K562 (cell line): ENCODE data around the gene SLC39A11. TPM values are rescaled to one million over a fixed set of nuclear protein-coding genes. Genes with fewer than 3 reads are reported as not detected.

Experiments used
- ATAC-seq: fragments of 200-7000 bp; cut with Tn5 transposase; 3 replicates; pipeline ENCODE4 v1.9.1; 2020; ENCODE audit warnings: moderate library complexity
- BruUV-seq: library from RNA; stranded (reverse); fragments of 400-500 nt; replicated peaks from 2 replicates; lab custom pipeline; 2021; lab: Mats Ljungman, UMichigan
- CTCF ChIA-PET: fragments of 300-600 bp; formaldehyde crosslinking; extraction: SDS; loops from one replicate; lab custom pipeline; 2021; ENCODE audit warnings: low intra/inter-chr PET ratio; lab: Yijun Ruan, JAX
- POLR2A ChIA-PET: fragments of 300-600, 350-650 bp; sonication (Branson Sonifier 250); formaldehyde crosslinking; extraction: SDS; loops from one replicate; lab custom pipeline; 2021; ENCODE audit warnings: antibody characterized with exemption, inconsistent platforms; lab: Yijun Ruan, JAX
- DNase-seq, 4 experiments: peaks; one replicate each; pipeline versions ENCODE4 v3.0.0 to v3.0.0-alpha.2; 2011 to 2018; ENCODE audit warnings: low spot score in 3 of 4, mixed read lengths in 3 of 4; ENCODE audit errors: extremely low read depth in 1 of 4
- FAIRE-seq: peaks from 2 replicates; lab custom pipeline; 2011; peaks lifted over from hg19 to GRCh38; lab: Jason Lieb, UNC
- H2AFZ ChIP-seq: 2 replicates; pipeline ENCODE4 v1.6.0; 2011; ENCODE audit warnings: low read depth, low read length, control low read depth, inconsistent platforms
- H3K27ac ChIP-seq: fragments of 200-600 bp; 3 replicates; pipeline ENCODE4 v1.8.0; 2011; ENCODE audit warnings: low read depth, mild to moderate bottlenecking, control low read depth, inconsistent platforms, low read length, moderate library complexity, mixed read lengths; ENCODE audit errors: extremely low read depth
- H3K27me3 ChIP-seq, 2 experiments: fragments of 300-600 bp in 1 of 2; 2 replicates in 1 of 2; 3 replicates in 1 of 2; pipeline versions ENCODE4 v1.6.0 to v1.8.0; 2011; ENCODE audit warnings: inconsistent platforms in 2 of 2, low read length in 2 of 2, mild to moderate bottlenecking in 1 of 2, mixed read lengths in 1 of 2, moderate library complexity in 1 of 2; ENCODE audit not compliant: control insufficient read depth in 2 of 2, insufficient read depth in 2 of 2
- H3K36me3 ChIP-seq: fragments of 300-600 bp; 3 replicates; pipeline ENCODE4 v1.8.0; 2011; ENCODE audit warnings: mild to moderate bottlenecking, low read length, inconsistent platforms; ENCODE audit not compliant: control insufficient read depth, insufficient read depth
- H3K4me1 ChIP-seq, 2 experiments: fragments of 200-600 bp in 1 of 2; replicated peaks in 1 of 2; 2 replicates in 1 of 2; 3 replicates in 1 of 2; pipeline versions ENCODE4 v1.5.1 to v1.8.0; 2011; ENCODE audit warnings: inconsistent platforms in 2 of 2, low read length in 2 of 2, mild to moderate bottlenecking in 1 of 2, mixed read lengths in 1 of 2, moderate library complexity in 1 of 2; ENCODE audit not compliant: control insufficient read depth in 2 of 2, insufficient read depth in 2 of 2
- H3K4me2 ChIP-seq: 2 replicates; pipeline ENCODE4 v1.6.1; 2011; ENCODE audit warnings: low read length, control low read depth, inconsistent platforms, mixed read lengths; ENCODE audit not compliant: insufficient read depth
- H3K4me3 ChIP-seq: fragments of 200-600 bp; sonication (generic), shearing (Covaris generic); 2 replicates; pipeline ENCODE4 v1.5.1; 2016; ENCODE audit warnings: control low read depth, inconsistent platforms
- H3K79me2 ChIP-seq: fragments of 200-600 bp; 3 replicates; pipeline ENCODE4 v1.8.0; 2011; ENCODE audit warnings: low read length, inconsistent platforms; ENCODE audit not compliant: control insufficient read depth, insufficient read depth
- H3K9ac ChIP-seq, 2 experiments: 2 replicates each; pipeline versions ENCODE4 v1.6.0 to v1.6.1; 2011; ENCODE audit warnings: low read depth in 2 of 2, low read length in 2 of 2, control low read depth in 1 of 2, inconsistent platforms in 1 of 2, mild to moderate bottlenecking in 1 of 2, mixed read lengths in 1 of 2; ENCODE audit not compliant: insufficient read depth in 1 of 2
- H3K9me1 ChIP-seq: one replicate; pipeline ENCODE4 v1.6.0; 2011; ENCODE audit warnings: inconsistent platforms, mild to moderate bottlenecking, low read length, moderate library complexity; ENCODE audit not compliant: control insufficient read depth, insufficient read depth
- H3K9me3 ChIP-seq: replicated peaks from 2 replicates; pipeline ENCODE4 v1.5.1; 2011; ENCODE audit warnings: low read depth, low read length, inconsistent platforms; ENCODE audit not compliant: control insufficient read depth, insufficient read depth
- H4K20me1 ChIP-seq: replicated peaks from 2 replicates; pipeline ENCODE4 v1.6.1; 2011; ENCODE audit warnings: low read length, inconsistent platforms, mixed read lengths; ENCODE audit not compliant: control insufficient read depth, insufficient read depth
- ATF1 ChIP-seq, 2 experiments: fragments of 450-650 bp in 1 of 2; IDR thresholded peaks; 2 replicates each; pipeline ENCODE4 v1.6.1; 2016; ENCODE audit warnings: missing compliant biosample characterization in 1 of 2, missing genetic modification characterization in 1 of 2
- CAMTA2 ChIP-seq: fragments of 250-450 bp; sonication (Bioruptor Pico); conservative IDR thresholded peaks from 2 replicates; pipeline ENCODE4 v1.5.1; 2022
- CBFB ChIP-seq: sonication (generic); formaldehyde crosslinking; IDR thresholded peaks from 2 replicates; pipeline ENCODE4 v1.4.0; 2020; ENCODE audit warnings: mild to moderate bottlenecking, missing genetic modification reagents
- CEBPB ChIP-seq: fragments of 450-650 bp; IDR thresholded peaks from 2 replicates; pipeline ENCODE4 v1.6.1; 2016; ENCODE audit warnings: missing genetic modification characterization, missing compliant biosample characterization
- ERF ChIP-seq: fragments of 450-650 bp; formaldehyde crosslinking; IDR thresholded peaks from 2 replicates; pipeline ENCODE4 v1.4.0; 2020; ENCODE audit warnings: mild to moderate bottlenecking, mixed read lengths
- FOXJ2 ChIP-seq: fragments of 200-800 bp; sonication (Bioruptor generic); IDR thresholded peaks from 2 replicates; pipeline ENCODE4 v1.6.1; 2016; ENCODE audit warnings: missing genetic modification characterization, missing compliant biosample characterization
- POLR2A ChIP-seq: fragments of 450-650 bp; conservative IDR thresholded peaks from 2 replicates; pipeline ENCODE4 v1.6.1; 2016
- POLR2AphosphoS2 ChIP-seq: IDR thresholded peaks from 2 replicates; pipeline ENCODE4 v1.6.1; 2012; ENCODE audit warnings: low read length, improper control_type of control experiment
- SIN3B ChIP-seq: fragments of 450-650 bp; IDR thresholded peaks from 2 replicates; pipeline ENCODE4 v1.6.1; 2017; ENCODE audit warnings: low read depth, mild to moderate bottlenecking, moderate library complexity
- TARDBP ChIP-seq: fragments of 450-650 bp; IDR thresholded peaks from 2 replicates; pipeline ENCODE4 v1.6.1; 2016
- TEAD4 ChIP-seq, 2 experiments: sonication (generic) in 1 of 2; formaldehyde crosslinking in 1 of 2; IDR thresholded peaks; 2 replicates each; pipeline versions ENCODE4 v1.6.1 to v1.8.0; 2012 to 2022; ENCODE audit warnings: borderline replicate concordance in 1 of 2, inconsistent platforms in 1 of 2, low read length in 1 of 2, mild to moderate bottlenecking in 1 of 2, missing genetic modification reagents in 1 of 2
- TFAM ChIP-seq: fragments of 250-450 bp; sonication (Bioruptor Pico); conservative IDR thresholded peaks from 2 replicates; pipeline ENCODE4 v1.5.0; 2021; ENCODE audit warnings: mild to moderate bottlenecking, moderate library complexity
- THAP7 ChIP-seq: fragments of 250-450 bp; sonication (Bioruptor Pico); IDR thresholded peaks from 2 replicates; pipeline ENCODE4 v1.5.0; 2021
- TOE1 ChIP-seq, 2 experiments: fragments of 450-650 bp in 1 of 2; sonication (generic) in 1 of 2; formaldehyde crosslinking in 1 of 2; IDR thresholded peaks; 2 replicates each; pipeline versions ENCODE4 v1.7.1 to v1.8.0; 2016 to 2022; ENCODE audit warnings: borderline replicate concordance in 2 of 2, mild to moderate bottlenecking in 2 of 2, antibody characterized with exemption in 1 of 2, inconsistent platforms in 1 of 2, low read depth in 1 of 2, missing genetic modification reagents in 1 of 2, moderate library complexity in 1 of 2
- ZBTB2 ChIP-seq: fragments of 450-650 bp; IDR thresholded peaks from 2 replicates; pipeline ENCODE4 v1.6.1; 2016; ENCODE audit warnings: antibody characterized with exemption
- ZNF165 ChIP-seq: fragments of 250-450 bp; sonication (Bioruptor Pico); IDR thresholded peaks from 2 replicates; pipeline ENCODE4 v1.4.0; 2020; ENCODE audit warnings: borderline replicate concordance
- ZNF175 ChIP-seq: fragments of 200-800 bp; sonication (Bioruptor generic); IDR thresholded peaks from 2 replicates; pipeline ENCODE4 v1.6.1; 2016; ENCODE audit warnings: low read depth, mild to moderate bottlenecking, missing genetic modification characterization, missing compliant biosample characterization
- ZNF398 ChIP-seq: fragments of 250-450 bp; sonication (Bioruptor Pico); IDR thresholded peaks from 2 replicates; pipeline ENCODE4 v1.8.0; 2021; ENCODE audit warnings: moderate library complexity, mild to moderate bottlenecking, inconsistent platforms
- WGBS: fragments of 100-300 bp; shearing (Covaris generic); methylation state at CpG from one replicate; pipeline ENCODE4 v1.1.6; 2016; ENCODE audit warnings: low coverage, mixed read lengths; ENCODE audit not compliant: insufficient coverage; ENCODE audit errors: missing lambda C conversion rate; 5-methylcytosine and 5-hydroxymethylcytosine counted together
- in situ Hi-C: fragments of 300-500 bp; cut with MboI; formaldehyde crosslinking; loops from 4 replicates; pipeline ENCODE4 v1.15.0; 2018; ENCODE audit warnings: inconsistent platforms, mixed read lengths
- intact Hi-C: fragments of 100-400 bp; cut with micrococcal nuclease; formaldehyde crosslinking; loops from 2 replicates; pipeline ENCODE4 v1.14.2; 2022
- polyA plus RNA-seq, 8 experiments: library from polyadenylated mRNA; depleted of rRNA in 4 of 8; stranded (reverse) in 5 of 8; unstranded in 3 of 8; fragments of >200 nt; fragmentation: Nextera tagmentation in 2 of 8; fragmentation: Illumina TruSeq in 1 of 8; extraction: Ambion mirVana in 2 of 8; extraction: Trizol in 1 of 8; gene quantifications; 2 replicates each; pipeline versions ENCODE4 v1.2.1 to v1.2.3, GENCODE V29; 2011 to 2014; ENCODE audit warnings: inconsistent platforms in 1 of 8, missing spikeins in 1 of 8
- total RNA-seq, 7 experiments: library from RNA; depleted of rRNA in 6 of 7; stranded (reverse); fragments of >200 nt in 6 of 7; fragmentation: Illumina TruSeq in 2 of 7; extraction: Trizol in 2 of 7; gene quantifications; 2 replicates each; pipeline versions ENCODE4 v1.2.1 to v1.2.3, GENCODE V29; 2011 to 2021; ENCODE audit warnings: low replicate concordance in 1 of 7
- TF ChIP-seq, protein P1 (sequence below): fragments of 450-650 bp; formaldehyde crosslinking; IDR thresholded peaks from 2 replicates; pipeline ENCODE4 v1.4.0; 2020; ENCODE audit warnings: mild to moderate bottlenecking, moderate library complexity

SLC39A11 gene
- total and polyA plus RNA-seq, 9 of the 15 experiments (the other 6 are each of a cell fraction or from before 2014, with no cell fraction given), result 10.5 to 26.4 (median 13.4) TPM

- Histone ChIP-seq H3K9ac (no peak overlapping the region), H3K79me2 (no peaks in the 10 kb centered on the region), H2AFZ (no peak overlapping the region), H3K9me3 (0 out of 2 replicates have a peak, but pooled peaks cover 2% of the 10 kb centered on the region), H3K27me3 (peaks cover 15 to 28% of the 10 kb centered on the region in 2 experiments), H3K27ac (no peak overlapping the region), H3K9me1 (no peaks in the 10 kb centered on the region), H3K4me1 (no peaks in the 10 kb centered on the region), H3K4me3 (no peak overlapping the region), H3K36me3 (no peaks in the 10 kb centered on the region), H3K4me2 (no peak overlapping the region), H4K20me1 (no peaks in the 10 kb centered on the region)
- intact Hi-C loops (no loop called here), in situ Hi-C loops (no loop called here)
- WGBS, result 3% methylated on average over 2 of the region's 2 CpGs
- DNase-seq (peak in 1 of 4 experiments; percentile 18), ATAC-seq (no peak), FAIRE-seq (no peak)
- POLR2A ChIA-PET, result interaction anchor here (0.6 kb wide), 1 partner anchor 14 kb away, joined by 3 read pairs; no protein-coding TSS in a partner anchor
- BruUV-seq, result no TSS peak
- CTCF ChIA-PET, result no interaction called here
- TF ChIP-seq POLR2AphosphoS2 (no peak), THAP7 (no peak), ZBTB2 (no peak), FOXJ2 (tag) (no peak), TARDBP (no peak), TOE1 (IDR thresholded peaks at IDR 0.05; ENCODE audit: borderline replicate concordance) (no peak), TOE1 (CRISPR knock-in tag; IDR thresholded peaks at IDR 0.05; ENCODE audit: borderline replicate concordance, low read depth) (no peak), SIN3B (no peak), ERF (no peak), POLR2A (no peak), TFAM (CRISPR knock-in tag) (no peak), ZNF175 (CRISPR knock-in tag) (no peak), ZNF398 (CRISPR knock-in tag) (no peak), ZNF165 (CRISPR knock-in tag) (no peak), CAMTA2 (CRISPR knock-in tag) (no peak), CEBPB (no peak), TEAD4 (IDR thresholded peaks at IDR 0.05; ENCODE audit: low read length) (peak; percentile 64), TEAD4 (CRISPR knock-in tag; IDR thresholded peaks at IDR 0.05; ENCODE audit: borderline replicate concordance) (no peak), CBFB (no peak), ATF1 (CRISPR knock-in tag; IDR thresholded peaks at IDR 0.05) (no peak), ATF1 (tag; IDR thresholded peaks at IDR 0.05) (no peak)
- TF ChIP-seq, protein P1, sequence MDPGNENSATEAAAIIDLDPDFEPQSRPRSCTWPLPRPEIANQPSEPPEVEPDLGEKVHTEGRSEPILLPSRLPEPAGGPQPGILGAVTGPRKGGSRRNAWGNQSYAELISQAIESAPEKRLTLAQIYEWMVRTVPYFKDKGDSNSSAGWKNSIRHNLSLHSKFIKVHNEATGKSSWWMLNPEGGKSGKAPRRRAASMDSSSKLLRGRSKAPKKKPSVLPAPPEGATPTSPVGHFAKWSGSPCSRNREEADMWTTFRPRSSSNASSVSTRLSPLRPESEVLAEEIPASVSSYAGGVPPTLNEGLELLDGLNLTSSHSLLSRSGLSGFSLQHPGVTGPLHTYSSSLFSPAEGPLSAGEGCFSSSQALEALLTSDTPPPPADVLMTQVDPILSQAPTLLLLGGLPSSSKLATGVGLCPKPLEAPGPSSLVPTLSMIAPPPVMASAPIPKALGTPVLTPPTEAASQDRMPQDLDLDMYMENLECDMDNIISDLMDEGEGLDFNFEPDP (CRISPR knock-in tag), result no peak
Measured at GRCh38 chr17:73137376-73137775, 44.9 kb upstream of the SLC39A11 start.
